ENCODE results near the gene SYNPO2.

DNA sequence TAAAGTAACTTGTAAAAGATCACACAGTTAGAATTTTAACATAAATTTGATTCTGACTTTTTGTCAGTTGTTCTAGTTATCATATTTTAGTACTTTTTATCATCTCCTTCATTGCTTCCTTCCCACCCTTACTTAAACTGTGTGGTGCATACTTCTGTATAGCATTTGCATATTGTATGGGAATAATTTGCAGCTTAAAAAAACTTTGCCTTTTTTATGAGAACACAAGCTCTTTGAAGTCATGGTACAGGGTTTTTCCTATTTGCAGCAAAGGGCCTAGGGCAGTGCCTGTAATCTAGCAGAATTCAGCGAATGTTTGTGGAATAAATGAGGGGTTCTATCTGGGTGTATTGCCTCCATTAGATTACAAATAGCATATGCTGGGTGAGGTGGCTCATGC is 41.6 kb downstream of the SYNPO2 start:
- TF ChIP-seq, protein P1, sequence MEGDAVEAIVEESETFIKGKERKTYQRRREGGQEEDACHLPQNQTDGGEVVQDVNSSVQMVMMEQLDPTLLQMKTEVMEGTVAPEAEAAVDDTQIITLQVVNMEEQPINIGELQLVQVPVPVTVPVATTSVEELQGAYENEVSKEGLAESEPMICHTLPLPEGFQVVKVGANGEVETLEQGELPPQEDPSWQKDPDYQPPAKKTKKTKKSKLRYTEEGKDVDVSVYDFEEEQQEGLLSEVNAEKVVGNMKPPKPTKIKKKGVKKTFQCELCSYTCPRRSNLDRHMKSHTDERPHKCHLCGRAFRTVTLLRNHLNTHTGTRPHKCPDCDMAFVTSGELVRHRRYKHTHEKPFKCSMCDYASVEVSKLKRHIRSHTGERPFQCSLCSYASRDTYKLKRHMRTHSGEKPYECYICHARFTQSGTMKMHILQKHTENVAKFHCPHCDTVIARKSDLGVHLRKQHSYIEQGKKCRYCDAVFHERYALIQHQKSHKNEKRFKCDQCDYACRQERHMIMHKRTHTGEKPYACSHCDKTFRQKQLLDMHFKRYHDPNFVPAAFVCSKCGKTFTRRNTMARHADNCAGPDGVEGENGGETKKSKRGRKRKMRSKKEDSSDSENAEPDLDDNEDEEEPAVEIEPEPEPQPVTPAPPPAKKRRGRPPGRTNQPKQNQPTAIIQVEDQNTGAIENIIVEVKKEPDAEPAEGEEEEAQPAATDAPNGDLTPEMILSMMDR (IDR thresholded peaks at IDR 0.05 in 2 of 3, conservative IDR thresholded peaks at IDR 0.05 in 1 of 3; ENCODE audit: control insufficient read depth in 2 of 3, extremely low read depth in 1 of 3, insufficient read depth in 1 of 3, low read depth in 3 of 3, low read length in 3 of 3): no peak
- TF ChIP-seq, protein P2, sequence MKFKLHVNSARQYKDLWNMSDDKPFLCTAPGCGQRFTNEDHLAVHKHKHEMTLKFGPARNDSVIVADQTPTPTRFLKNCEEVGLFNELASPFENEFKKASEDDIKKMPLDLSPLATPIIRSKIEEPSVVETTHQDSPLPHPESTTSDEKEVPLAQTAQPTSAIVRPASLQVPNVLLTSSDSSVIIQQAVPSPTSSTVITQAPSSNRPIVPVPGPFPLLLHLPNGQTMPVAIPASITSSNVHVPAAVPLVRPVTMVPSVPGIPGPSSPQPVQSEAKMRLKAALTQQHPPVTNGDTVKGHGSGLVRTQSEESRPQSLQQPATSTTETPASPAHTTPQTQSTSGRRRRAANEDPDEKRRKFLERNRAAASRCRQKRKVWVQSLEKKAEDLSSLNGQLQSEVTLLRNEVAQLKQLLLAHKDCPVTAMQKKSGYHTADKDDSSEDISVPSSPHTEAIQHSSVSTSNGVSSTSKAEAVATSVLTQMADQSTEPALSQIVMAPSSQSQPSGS (IDR thresholded peaks at IDR 0.05; ENCODE audit: low read length): no peak
- TF ChIP-seq POLR2A (IDR thresholded peaks at IDR 0.05; ENCODE audit: low read depth, low read length) (no peak), JUND (IDR thresholded peaks at IDR 0.05; ENCODE audit: low read depth, low read length) (no peak), ZNF384 (IDR thresholded peaks at IDR 0.05; ENCODE audit: borderline replicate concordance, low read depth, low read length) (no peak), TCF12 (IDR thresholded peaks at IDR 0.05; ENCODE audit: low read depth, low read length) (no peak), RAD51 (IDR thresholded peaks at IDR 0.05) (no peak), ZNF207 (IDR thresholded peaks at IDR 0.05; ENCODE audit: borderline replicate concordance) (no peak)
- TF ChIP-seq, protein P3, sequence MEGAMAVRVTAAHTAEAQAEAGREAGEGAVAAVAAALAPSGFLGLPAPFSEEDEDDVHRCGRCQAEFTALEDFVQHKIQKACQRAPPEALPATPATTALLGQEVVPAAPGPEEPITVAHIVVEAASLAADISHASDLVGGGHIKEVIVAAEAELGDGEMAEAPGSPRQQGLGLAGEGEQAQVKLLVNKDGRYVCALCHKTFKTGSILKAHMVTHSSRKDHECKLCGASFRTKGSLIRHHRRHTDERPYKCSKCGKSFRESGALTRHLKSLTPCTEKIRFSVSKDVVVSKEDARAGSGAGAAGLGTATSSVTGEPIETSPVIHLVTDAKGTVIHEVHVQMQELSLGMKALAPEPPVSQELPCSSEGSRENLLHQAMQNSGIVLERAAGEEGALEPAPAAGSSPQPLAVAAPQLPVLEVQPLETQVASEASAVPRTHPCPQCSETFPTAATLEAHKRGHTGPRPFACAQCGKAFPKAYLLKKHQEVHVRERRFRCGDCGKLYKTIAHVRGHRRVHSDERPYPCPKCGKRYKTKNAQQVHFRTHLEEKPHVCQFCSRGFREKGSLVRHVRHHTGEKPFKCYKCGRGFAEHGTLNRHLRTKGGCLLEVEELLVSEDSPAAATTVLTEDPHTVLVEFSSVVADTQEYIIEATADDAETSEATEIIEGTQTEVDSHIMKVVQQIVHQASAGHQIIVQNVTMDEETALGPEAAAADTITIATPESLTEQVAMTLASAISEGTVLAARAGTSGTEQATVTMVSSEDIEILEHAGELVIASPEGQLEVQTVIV (IDR thresholded peaks at IDR 0.05; ENCODE audit: borderline replicate concordance, partially characterized antibody): no peak
- TF ChIP-seq, protein P4, sequence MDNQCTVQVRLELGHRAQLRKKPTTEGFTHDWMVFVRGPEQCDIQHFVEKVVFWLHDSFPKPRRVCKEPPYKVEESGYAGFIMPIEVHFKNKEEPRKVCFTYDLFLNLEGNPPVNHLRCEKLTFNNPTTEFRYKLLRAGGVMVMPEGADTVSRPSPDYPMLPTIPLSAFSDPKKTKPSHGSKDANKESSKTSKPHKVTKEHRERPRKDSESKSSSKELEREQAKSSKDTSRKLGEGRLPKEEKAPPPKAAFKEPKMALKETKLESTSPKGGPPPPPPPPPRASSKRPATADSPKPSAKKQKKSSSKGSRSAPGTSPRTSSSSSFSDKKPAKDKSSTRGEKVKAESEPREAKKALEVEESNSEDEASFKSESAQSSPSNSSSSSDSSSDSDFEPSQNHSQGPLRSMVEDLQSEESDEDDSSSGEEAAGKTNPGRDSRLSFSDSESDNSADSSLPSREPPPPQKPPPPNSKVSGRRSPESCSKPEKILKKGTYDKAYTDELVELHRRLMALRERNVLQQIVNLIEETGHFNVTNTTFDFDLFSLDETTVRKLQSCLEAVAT (IDR thresholded peaks at IDR 0.05): no peak
- TF ChIP-seq, protein P5, sequence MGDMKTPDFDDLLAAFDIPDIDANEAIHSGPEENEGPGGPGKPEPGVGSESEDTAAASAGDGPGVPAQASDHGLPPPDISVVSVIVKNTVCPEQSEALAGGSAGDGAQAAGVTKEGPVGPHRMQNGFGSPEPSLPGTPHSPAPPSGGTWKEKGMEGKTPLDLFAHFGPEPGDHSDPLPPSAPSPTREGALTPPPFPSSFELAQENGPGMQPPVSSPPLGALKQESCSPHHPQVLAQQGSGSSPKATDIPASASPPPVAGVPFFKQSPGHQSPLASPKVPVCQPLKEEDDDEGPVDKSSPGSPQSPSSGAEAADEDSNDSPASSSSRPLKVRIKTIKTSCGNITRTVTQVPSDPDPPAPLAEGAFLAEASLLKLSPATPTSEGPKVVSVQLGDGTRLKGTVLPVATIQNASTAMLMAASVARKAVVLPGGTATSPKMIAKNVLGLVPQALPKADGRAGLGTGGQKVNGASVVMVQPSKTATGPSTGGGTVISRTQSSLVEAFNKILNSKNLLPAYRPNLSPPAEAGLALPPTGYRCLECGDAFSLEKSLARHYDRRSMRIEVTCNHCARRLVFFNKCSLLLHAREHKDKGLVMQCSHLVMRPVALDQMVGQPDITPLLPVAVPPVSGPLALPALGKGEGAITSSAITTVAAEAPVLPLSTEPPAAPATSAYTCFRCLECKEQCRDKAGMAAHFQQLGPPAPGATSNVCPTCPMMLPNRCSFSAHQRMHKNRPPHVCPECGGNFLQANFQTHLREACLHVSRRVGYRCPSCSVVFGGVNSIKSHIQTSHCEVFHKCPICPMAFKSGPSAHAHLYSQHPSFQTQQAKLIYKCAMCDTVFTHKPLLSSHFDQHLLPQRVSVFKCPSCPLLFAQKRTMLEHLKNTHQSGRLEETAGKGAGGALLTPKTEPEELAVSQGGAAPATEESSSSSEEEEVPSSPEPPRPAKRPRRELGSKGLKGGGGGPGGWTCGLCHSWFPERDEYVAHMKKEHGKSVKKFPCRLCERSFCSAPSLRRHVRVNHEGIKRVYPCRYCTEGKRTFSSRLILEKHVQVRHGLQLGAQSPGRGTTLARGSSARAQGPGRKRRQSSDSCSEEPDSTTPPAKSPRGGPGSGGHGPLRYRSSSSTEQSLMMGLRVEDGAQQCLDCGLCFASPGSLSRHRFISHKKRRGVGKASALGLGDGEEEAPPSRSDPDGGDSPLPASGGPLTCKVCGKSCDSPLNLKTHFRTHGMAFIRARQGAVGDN (IDR thresholded peaks at IDR 0.05): no peak
- TF ChIP-seq, protein P6, sequence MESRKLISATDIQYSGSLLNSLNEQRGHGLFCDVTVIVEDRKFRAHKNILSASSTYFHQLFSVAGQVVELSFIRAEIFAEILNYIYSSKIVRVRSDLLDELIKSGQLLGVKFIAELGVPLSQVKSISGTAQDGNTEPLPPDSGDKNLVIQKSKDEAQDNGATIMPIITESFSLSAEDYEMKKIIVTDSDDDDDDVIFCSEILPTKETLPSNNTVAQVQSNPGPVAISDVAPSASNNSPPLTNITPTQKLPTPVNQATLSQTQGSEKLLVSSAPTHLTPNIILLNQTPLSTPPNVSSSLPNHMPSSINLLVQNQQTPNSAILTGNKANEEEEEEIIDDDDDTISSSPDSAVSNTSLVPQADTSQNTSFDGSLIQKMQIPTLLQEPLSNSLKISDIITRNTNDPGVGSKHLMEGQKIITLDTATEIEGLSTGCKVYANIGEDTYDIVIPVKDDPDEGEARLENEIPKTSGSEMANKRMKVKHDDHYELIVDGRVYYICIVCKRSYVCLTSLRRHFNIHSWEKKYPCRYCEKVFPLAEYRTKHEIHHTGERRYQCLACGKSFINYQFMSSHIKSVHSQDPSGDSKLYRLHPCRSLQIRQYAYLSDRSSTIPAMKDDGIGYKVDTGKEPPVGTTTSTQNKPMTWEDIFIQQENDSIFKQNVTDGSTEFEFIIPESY (IDR thresholded peaks at IDR 0.05): no peak

Data from GM12878 (cell line).